ENCODE results near the gene H6PD.

Gene H6PD

GRCh38 chr1:9234223-9235095 lies at the start of gene H6PD:
H6PD (plus strand) TSS chr1:9234774; CDS start chr1:9244935, 10,161 bp downstream.
- DNase-seq (ENCODE audit: low read depth in 2 of 2) = peak; percentile 19 to 37

GRCh38 chr1:9186082-9186859 lies 48.3 kb upstream of the H6PD start:
- DNase-seq (ENCODE audit: low read depth in 2 of 2) = no peak

GRCh38 chr1:9187004-9187403 lies 47.6 kb upstream of the H6PD start:
- DNase-seq (ENCODE audit: low read depth in 2 of 2) = no peak

GRCh38 chr1:9190234-9190633 lies 44.3 kb upstream of the H6PD start:
- DNase-seq (ENCODE audit: low read depth in 2 of 2) = no peak

GRCh38 chr1:9191231-9191630 lies 43.3 kb upstream of the H6PD start:
- no peak for DNase-seq (ENCODE audit: low read depth in 2 of 2)

GRCh38 chr1:9192578-9193232 lies 41.9 kb upstream of the H6PD start:
- no peak for DNase-seq (ENCODE audit: low read depth in 2 of 2)

GRCh38 chr1:9193233-9193625 lies 41.3 kb upstream of the H6PD start:
- no peak for DNase-seq (ENCODE audit: low read depth in 2 of 2)

GRCh38 chr1:9194024-9194423 lies 40.5 kb upstream of the H6PD start:
- DNase-seq (ENCODE audit: low read depth in 2 of 2) = no peak

- no peak for DNase-seq (ENCODE audit: low read depth in 2 of 2)
Observed at GRCh38 chr1:9195651-9196050, 38.9 kb upstream of the H6PD start.

GRCh38 chr1:9196129-9197040 lies 38.2 kb upstream of the H6PD start:
- peak; percentile 20 to 37 for DNase-seq (ENCODE audit: low read depth in 2 of 2)

- DNase-seq (ENCODE audit: low read depth in 2 of 2) = no peak
Observed at GRCh38 chr1:9197186-9198099, 37.1 kb upstream of the H6PD start.

- DNase-seq (ENCODE audit: low read depth in 2 of 2) = no peak
Observed at GRCh38 chr1:9198538-9199361, 35.8 kb upstream of the H6PD start.

GRCh38 chr1:9200441-9200840 lies 34.1 kb upstream of the H6PD start:
- no peak for DNase-seq (ENCODE audit: low read depth in 2 of 2)

GRCh38 chr1:9201401-9202239 lies 33.0 kb upstream of the H6PD start:
- no peak for DNase-seq (ENCODE audit: low read depth in 2 of 2)

GRCh38 chr1:9202240-9202870 lies 32.2 kb upstream of the H6PD start:
- no peak for DNase-seq (ENCODE audit: low read depth in 2 of 2)

- DNase-seq (ENCODE audit: low read depth in 2 of 2) = no peak
Observed at GRCh38 chr1:9203511-9203982, 31.0 kb upstream of the H6PD start.

- no peak for DNase-seq (ENCODE audit: low read depth in 2 of 2)
Observed at GRCh38 chr1:9204156-9204720, 30.3 kb upstream of the H6PD start.
